Measurements from ENCODE around the gene SH3GLB2.
"Not testable (repeated sequence)": the region's sequence is repeated elsewhere in the genome, so short reads cannot be mapped to it uniquely, and the experiment has no call there.

Gene SH3GLB2

DNA sequence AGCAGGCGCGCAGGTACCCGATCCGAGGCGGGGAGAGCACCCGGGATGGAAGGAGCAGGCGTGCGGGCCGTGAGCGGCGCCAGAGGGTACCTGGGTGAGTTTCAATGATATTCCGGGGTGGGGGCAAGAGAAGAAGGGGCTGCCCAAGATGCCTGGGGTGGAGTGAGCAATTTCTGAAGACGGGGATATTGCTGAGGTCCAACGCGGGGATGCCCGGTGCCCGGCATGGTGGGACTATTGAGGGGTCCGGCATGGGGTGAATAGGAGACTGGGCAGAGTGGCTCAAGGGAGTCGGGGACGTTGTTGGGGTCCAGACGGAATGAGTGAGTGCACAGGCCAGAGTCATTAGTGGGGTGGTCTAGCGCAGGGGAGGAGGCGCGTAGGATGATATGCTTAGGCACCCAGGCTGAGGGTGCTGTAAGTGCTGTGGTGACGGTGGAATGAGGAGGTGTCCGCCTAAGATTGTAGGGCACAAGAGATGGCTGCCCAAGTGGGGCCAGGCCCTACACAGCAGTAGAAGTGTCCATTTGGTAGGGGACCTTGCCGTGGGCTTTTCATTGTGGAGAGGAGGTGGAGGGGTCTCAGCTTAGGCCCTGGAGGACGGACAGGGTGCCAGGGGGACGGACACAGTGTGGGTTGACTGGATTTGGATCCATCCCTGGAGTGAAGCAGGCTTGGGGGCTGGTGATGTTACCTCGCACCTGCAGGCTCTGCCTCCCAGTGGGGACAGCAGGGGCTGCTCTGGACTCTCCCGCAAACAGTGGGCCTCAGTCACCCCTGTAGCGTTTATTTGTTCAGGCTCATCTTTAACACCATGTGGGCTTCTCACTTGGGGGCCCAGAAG, 9.0 kb upstream of the SH3GLB2 start:
- Histone ChIP-seq H3K4me1 (peaks cover 7% of the 10 kb centered on the region), H3K9me3 (no peaks in the 10 kb centered on the region), H3K4me3 (peak overlapping the region; percentile 99), H3K36me3 (replicated peaks) (peaks cover 8% of the 10 kb centered on the region; the same call in 1 of the 2 replicates), H3K27me3 (ENCODE audit: low read depth) (no peaks in the 10 kb centered on the region)
- no peak for DNase-seq (ENCODE audit: low spot score in 2 of 2)
- in situ Hi-C loops (cut with MboI; ENCODE audit: low sequenced_read_pairs), result no loop called here

- Histone ChIP-seq H3K9me3 (no peaks in the 10 kb centered on the region), H3K36me3 (replicated peaks) (peaks cover 5% of the 10 kb centered on the region; the same call in 1 of the 2 replicates), H3K4me1 (peaks cover 7% of the 10 kb centered on the region), H3K27me3 (ENCODE audit: low read depth) (no peaks in the 10 kb centered on the region), H3K4me3 (peak within 1 kb of the TSS; percentile 99)
- in situ Hi-C loops (cut with MboI; ENCODE audit: low sequenced_read_pairs), result no loop called here
- peak; percentile 99 to 100 for DNase-seq (ENCODE audit: low spot score in 2 of 2)
Measured at GRCh38 chr9:129036241-129036922, 8.3 kb upstream of the SH3GLB2 start, which contains the start of gene MIGA2. Gene MIGA2, plus strand, starts transcription at chr9:129036626. Its CDS starts 3,969 bp downstream, at chr9:129040595.

DNA sequence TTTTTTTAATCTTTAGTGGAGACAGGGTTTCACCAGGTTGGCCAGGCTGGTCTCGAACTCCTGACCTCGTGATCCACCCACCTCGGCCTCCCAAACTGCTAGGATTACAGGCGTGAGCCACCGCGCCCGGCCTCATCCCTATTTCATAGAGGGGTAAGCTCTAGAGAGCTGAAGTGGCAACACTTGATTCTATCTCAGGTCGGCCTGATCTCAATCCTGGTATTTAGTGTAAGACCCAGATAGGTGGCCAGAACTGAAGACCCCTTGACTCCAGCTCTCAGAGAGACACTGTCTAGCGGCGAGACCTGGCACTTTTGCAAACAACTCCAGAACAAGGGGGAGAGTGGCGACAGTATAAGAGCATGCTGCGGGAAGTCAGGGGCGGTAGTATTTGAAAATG, 7.7 kb upstream of the SH3GLB2 start:
- in situ Hi-C loops (cut with MboI; ENCODE audit: low sequenced_read_pairs); H3K27me3 ChIP-seq (ENCODE audit: low read depth); DNase-seq (ENCODE audit: low spot score in 2 of 2); H3K4me1 ChIP-seq; H3K36me3 ChIP-seq (replicated peaks); H3K9me3 ChIP-seq: not testable (repeated sequence)
- peak overlapping the region; percentile 99 for H3K4me3 ChIP-seq

DNA sequence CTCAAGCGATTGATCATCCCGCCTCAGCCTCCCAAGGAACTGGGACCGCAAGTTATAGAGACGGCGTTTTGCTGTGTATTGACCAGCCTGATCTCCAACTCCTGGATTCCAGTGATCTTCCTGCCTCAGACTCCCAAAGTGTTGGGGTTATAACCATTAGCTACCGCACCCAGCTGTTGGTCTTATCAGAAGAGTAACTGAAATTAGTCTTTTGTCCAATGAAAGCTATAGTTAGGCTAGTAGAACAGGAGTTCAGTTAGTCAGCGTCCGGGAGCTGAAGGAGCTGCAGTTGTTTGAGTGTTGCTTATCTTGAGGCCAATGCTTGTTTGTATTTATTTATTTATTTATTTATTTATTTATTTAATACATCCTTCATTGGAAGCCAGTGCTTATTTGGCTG, 5.1 kb upstream of the SH3GLB2 start:
- in situ Hi-C loops (cut with MboI; ENCODE audit: low sequenced_read_pairs), result no loop called here
- peaks cover 7% of the 10 kb centered on the region for H3K4me1 ChIP-seq
- H3K27me3 ChIP-seq (ENCODE audit: low read depth), result no peaks in the 10 kb centered on the region
- 0 out of 2 replicates have a peak, but pooled peaks cover 5% of the 10 kb centered on the region for H3K36me3 ChIP-seq (replicated peaks)
- H3K4me3 ChIP-seq, result no peak overlapping the region
- no peaks in the 10 kb centered on the region for H3K9me3 ChIP-seq
- no peak for DNase-seq (ENCODE audit: low spot score in 2 of 2)

DNA sequence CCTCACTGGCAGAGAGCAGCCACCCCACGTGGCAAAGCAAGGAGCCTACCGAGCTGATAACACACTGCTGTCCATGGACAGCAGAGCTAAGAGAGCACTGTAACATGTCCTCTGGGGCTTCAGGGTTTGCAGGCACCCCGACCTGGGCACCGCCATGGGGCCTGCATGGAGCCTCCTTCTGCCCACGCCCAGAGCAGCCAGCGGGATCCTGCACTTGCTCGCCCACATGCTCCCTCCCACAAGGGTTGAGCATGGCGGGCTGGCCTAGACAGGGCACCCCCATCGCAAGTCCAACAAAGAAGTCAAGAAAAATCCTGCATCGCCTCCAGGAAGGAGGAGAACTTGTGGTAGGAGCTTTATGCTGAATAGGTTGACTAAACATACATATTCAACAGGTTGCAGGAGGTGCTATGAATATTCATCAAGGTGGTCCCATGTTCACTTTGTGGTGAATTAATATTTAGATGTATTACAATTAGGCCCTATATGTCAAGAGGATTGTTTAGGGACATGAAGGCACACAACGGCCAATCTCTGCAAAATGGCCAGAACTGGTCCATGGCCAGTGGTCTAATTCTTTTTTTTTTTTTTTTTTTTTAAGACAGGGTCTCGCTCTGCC, 4.5 kb upstream of the SH3GLB2 start:
- Histone ChIP-seq H3K4me1 (peaks cover 7% of the 10 kb centered on the region), H3K27me3 (ENCODE audit: low read depth) (no peaks in the 10 kb centered on the region), H3K9me3 (no peaks in the 10 kb centered on the region), H3K36me3 (replicated peaks) (0 out of 2 replicates have a peak, but pooled peaks cover 5% of the 10 kb centered on the region), H3K4me3 (no peak overlapping the region)
- no peak for DNase-seq (ENCODE audit: low spot score in 2 of 2)
- in situ Hi-C loops (cut with MboI; ENCODE audit: low sequenced_read_pairs), result no loop called here

GRCh38 chr9:129031514-129031913, 3.4 kb upstream of the SH3GLB2 start:
- H3K36me3 ChIP-seq (replicated peaks), result 0 out of 2 replicates have a peak, but pooled peaks cover under 1% of the 10 kb centered on the region
- in situ Hi-C loops (cut with MboI; ENCODE audit: low sequenced_read_pairs), result no loop called here
- H3K9me3 ChIP-seq, result no peaks in the 10 kb centered on the region
- no peak overlapping the region for H3K4me3 ChIP-seq
- no peaks in the 10 kb centered on the region for H3K27me3 ChIP-seq (ENCODE audit: low read depth)
- DNase-seq (ENCODE audit: low spot score in 2 of 2), result no peak
- peaks cover 9% of the 10 kb centered on the region for H3K4me1 ChIP-seq

DNA sequence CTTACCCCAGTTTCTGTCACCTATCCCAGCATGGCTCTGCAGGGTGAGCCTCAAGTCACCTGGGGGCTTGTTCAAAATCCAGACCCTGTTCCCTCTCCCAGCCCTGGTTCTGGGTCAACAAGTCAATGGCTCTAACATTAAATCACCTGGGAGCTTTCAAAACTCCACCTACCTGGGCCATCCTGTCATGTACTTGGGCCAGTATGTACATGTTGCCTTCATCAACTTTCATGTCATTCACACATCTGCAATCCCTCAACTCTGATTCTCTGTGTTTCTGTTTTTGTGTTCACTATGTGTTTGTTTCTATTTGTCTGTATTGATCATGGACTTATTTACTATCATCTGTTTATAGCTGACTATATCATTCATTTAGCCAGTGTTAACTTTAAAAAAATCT, 2.1 kb upstream of the SH3GLB2 start:
- no peaks in the 10 kb centered on the region for H3K9me3 ChIP-seq
- in situ Hi-C loops (cut with MboI; ENCODE audit: low sequenced_read_pairs), result no loop called here
- no peaks in the 10 kb centered on the region for H3K36me3 ChIP-seq (replicated peaks)
- no peak overlapping the region for H3K4me3 ChIP-seq
- no peak for DNase-seq (ENCODE audit: low spot score in 2 of 2)
- H3K4me1 ChIP-seq, result peaks cover 5% of the 10 kb centered on the region
- H3K27me3 ChIP-seq (ENCODE audit: low read depth), result no peaks in the 10 kb centered on the region

DNA sequence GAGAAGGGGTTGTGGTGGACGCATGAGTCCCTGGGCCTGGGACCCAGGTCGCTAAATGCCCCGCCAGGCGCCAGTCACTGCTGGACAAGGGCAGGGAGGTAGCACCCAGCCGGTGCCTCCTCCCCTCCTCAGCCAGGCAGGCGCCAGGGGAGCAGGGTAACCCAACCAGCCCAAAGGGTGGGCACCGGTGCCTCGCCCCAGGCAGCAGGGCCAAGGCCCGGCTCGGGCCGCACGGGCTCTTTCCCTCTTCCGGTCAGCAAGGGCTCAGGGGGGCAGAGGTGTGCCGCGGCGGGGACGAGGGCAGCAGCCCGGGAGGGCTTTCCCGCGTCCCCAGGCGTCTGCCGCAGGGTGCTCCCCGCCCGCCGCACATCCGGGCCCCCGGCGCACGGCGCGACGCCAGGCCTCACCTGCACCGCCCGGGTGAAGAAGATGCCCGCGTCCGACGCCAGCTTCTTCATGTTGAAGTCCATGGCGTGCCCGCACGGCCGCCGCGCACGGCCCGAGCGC, 393 bp downstream of the SH3GLB2 start:
- no peaks in the 10 kb centered on the region for H3K27me3 ChIP-seq (ENCODE audit: low read depth)
- H3K9me3 ChIP-seq, result no peaks in the 10 kb centered on the region
- H3K36me3 ChIP-seq (replicated peaks), result no peaks in the 10 kb centered on the region
- H3K4me3 ChIP-seq, result peak overlapping the region; percentile 64
- DNase-seq (ENCODE audit: low spot score in 2 of 2), result no peak
- in situ Hi-C loops (cut with MboI; ENCODE audit: low sequenced_read_pairs), result no loop called here
- H3K4me1 ChIP-seq, result peaks cover 5% of the 10 kb centered on the region

DNA sequence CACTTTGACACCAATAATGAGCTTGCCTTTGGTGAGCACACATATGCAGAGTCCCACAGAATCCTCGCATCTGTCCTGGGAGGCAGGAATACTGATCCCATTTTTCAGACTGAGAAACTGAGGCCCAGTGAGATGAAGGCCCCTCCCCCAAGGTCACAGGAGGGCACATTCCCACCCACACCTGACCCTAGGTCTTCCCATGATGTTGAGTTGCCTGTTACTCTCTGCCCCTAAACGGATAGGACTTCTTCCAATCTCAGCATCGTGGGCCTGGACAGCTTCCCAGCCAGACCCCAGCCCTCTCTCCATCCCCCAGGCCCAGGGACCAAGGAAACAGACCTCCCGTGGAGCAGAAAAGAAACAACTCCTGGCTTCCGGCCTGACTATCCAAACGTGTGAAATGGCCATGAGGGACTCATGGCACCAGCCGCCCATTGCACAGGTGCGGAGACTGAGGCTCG, 877 bp downstream of the SH3GLB2 start:
- H3K27me3 ChIP-seq (ENCODE audit: low read depth), result no peaks in the 10 kb centered on the region
- H3K36me3 ChIP-seq (replicated peaks), result no peaks in the 10 kb centered on the region
- H3K9me3 ChIP-seq, result no peaks in the 10 kb centered on the region
- H3K4me1 ChIP-seq, result peaks cover 5% of the 10 kb centered on the region
- in situ Hi-C loops (cut with MboI; ENCODE audit: low sequenced_read_pairs), result no loop called here
- DNase-seq (ENCODE audit: low spot score in 2 of 2), result no peak
- peak overlapping the region; percentile 64 for H3K4me3 ChIP-seq

DNA sequence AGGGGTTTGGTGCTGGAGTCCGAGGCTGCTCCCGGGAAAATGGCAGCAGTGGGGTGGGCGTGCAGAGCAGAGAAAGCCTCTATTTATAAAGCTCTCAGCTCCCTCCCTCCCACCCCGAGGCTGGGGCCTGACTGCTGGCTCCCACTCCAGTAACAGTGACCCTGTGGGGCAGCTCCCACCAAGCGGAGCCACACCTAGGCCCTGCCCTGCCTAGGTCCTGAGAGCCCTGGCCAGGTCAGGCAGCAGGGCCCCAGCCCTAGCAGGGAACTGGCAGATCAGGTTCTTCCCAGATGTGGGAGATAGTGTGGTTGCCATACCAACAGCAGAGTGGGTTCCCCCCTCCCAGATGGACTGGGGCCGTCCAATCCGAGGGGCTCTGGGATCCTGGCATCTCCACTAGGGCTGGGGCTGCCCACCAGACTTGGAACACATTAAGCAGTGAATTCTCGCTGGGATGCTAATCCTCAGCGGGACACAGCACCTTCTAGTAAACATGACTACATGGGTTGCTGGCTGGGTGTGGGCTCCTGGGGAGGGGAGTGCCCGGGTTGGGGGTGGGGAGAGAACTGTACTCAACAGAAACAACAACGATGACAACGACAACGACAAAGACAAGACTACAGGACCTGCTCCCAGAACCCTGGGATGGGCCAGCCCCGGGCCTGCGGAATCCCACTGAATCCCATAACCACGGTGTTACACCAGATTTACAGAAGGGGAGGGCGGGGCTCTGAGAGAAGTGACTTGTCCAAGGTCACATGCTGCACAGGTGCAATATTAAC, 1.5 kb downstream of the SH3GLB2 start:
- in situ Hi-C loops (cut with MboI; ENCODE audit: low sequenced_read_pairs), result no loop called here
- Histone ChIP-seq H3K4me3 (peak overlapping the region; percentile 64), H3K27me3 (ENCODE audit: low read depth) (no peaks in the 10 kb centered on the region), H3K36me3 (replicated peaks) (no peaks in the 10 kb centered on the region), H3K4me1 (peaks cover 5% of the 10 kb centered on the region), H3K9me3 (no peaks in the 10 kb centered on the region)
- peak in 1 of 2 experiments; percentile 47 for DNase-seq (ENCODE audit: low spot score in 2 of 2)

DNA sequence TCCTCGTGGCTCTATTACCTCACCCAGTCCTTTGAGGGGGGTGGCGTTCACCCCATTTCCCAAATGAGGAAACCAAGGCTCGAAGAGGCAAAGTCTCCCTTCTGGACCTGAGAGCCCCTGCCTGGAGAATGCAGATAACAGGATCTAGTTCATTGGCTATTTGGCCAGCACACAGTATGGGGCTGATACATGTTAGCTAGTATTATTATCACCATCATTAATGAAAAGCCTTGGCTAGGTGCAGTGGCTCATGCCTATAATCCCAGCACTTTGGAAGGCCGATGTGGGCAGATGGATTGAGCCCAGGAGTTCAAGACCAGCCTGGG, 4.3 kb downstream of the SH3GLB2 start:
- Histone ChIP-seq H3K9me3 (no peaks in the 10 kb centered on the region), H3K36me3 (replicated peaks) (no peaks in the 10 kb centered on the region), H3K4me1 (peaks cover 5% of the 10 kb centered on the region), H3K27me3 (ENCODE audit: low read depth) (no peaks in the 10 kb centered on the region), H3K4me3 (no peak overlapping the region)
- in situ Hi-C loops (cut with MboI; ENCODE audit: low sequenced_read_pairs), result no loop called here
- DNase-seq (ENCODE audit: low spot score in 2 of 2), result no peak

- in situ Hi-C loops (cut with MboI; ENCODE audit: low sequenced_read_pairs), result no loop called here
- DNase-seq (ENCODE audit: low spot score in 2 of 2), result no peak
Measured at GRCh38 chr9:129023036-129023907, 4.9 kb downstream of the SH3GLB2 start.

More at GRCh38 chr9:129023036-129023907, 4.9 kb downstream of the SH3GLB2 start:
- Histone ChIP-seq H3K4me3 (no peak overlapping the region), H3K36me3 (replicated peaks) (no peaks in the 10 kb centered on the region), H3K27me3 (ENCODE audit: low read depth) (no peaks in the 10 kb centered on the region), H3K9me3 (no peaks in the 10 kb centered on the region), H3K4me1 (peaks cover 5% of the 10 kb centered on the region)

All from HAP-1 (cell line).